AG10803 (cell line): ENCODE data around the gene CCDC107.
A peak's percentile ranks its signal among the peaks of the same experiment; 100 is the strongest.

Experiments
- DNase-seq: peaks from one replicate; pipeline ENCODE4 v3.0.0; 2010; ENCODE audit warnings: low read depth
- H3K4me3 ChIP-seq: 2 replicates; pipeline ENCODE4 v1.5.1; 2011; ENCODE audit warnings: mild to moderate bottlenecking, low read length, control low read depth
- CTCF ChIP-seq: conservative IDR thresholded peaks from 2 replicates; pipeline ENCODE4 v1.5.1; 2011; ENCODE audit warnings: mild to moderate bottlenecking, low read length, control low read depth, inconsistent platforms

CCDC107 gene

GRCh38 chr9:35687306-35687705, 29.2 kb downstream of the CCDC107 start:
- TF ChIP-seq CTCF = no peak
- DNase-seq = no peak
- H3K4me3 ChIP-seq = peak overlapping the region; percentile 97

- DNase-seq = no peak
- peak overlapping the region; percentile 97 for H3K4me3 ChIP-seq
Measured at GRCh38 chr9:35687972-35688557, 30.0 kb downstream of the CCDC107 start.

DNA sequence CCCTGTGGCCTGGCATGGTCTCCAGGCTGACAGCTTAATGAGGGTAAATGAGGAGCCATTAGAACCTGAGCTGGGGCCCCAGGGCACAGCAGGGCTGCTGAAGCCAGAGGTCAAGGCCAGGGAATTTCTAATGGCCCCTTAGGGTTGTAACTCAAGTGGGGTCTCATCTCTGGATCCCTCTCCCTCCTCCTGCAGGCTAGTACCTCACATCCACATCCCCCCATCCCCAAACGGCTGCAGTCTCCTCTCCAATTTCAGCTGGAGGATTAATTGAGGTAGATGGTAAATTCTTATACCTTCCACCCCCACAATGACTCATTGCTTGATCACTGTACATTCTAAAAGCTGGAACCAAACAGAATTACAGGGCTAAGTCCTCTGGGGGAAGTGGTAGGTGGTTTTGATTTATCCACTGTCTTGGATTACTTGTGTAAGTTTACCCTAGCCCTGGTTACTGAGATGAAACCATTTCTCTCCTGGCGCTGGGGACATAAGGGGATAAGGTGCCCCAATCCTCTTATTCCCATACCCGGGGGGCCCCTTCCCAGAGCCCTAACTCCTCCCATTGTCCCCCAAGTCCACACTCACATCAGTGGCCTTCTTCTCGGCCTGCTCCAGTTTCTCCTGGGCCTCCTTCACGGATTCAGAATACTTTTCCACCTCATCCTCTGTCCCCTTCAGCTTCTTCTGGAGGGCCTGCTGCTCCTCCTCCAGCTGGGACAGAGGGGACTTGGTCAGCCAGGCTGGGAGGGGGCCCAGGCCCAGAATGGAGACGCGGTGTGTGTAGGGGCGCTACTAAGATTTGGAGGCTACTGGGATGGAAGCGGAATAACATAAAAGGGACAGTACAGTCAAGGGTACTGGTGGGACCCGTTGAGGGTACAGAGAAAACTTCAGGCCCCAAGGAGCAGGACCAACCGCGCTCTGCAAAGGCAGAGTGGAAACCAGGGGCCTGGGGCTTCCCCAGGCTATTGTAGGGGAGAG, 30.8 kb downstream of the CCDC107 start:
- DNase-seq = peak; percentile 72
- peak overlapping the region; percentile 97 for H3K4me3 ChIP-seq

More at GRCh38 chr9:35687972-35688557, 30.0 kb downstream of the CCDC107 start:
- TF ChIP-seq CTCF = no peak

GRCh38 chr9:35689542-35690293, 31.6 kb downstream of the CCDC107 start, which contains the start of gene TPM2:
TPM2 (minus strand) TSS chr9:35689925; CDS start chr9:35689817, 108 bp downstream.
- no peak for TF ChIP-seq CTCF
- H3K4me3 ChIP-seq = peak within 1 kb of the TSS; percentile 97
- peak; percentile 89 for DNase-seq

More for the DNA sequence above, 30.8 kb downstream of the CCDC107 start:
- TF ChIP-seq CTCF = no peak

GRCh38 chr9:35690294-35690613, 32.2 kb downstream of the CCDC107 start:
- no peak for TF ChIP-seq CTCF
- H3K4me3 ChIP-seq = peak overlapping the region; percentile 97
- DNase-seq = peak; percentile 62

GRCh38 chr9:35690614-35691333, 32.7 kb downstream of the CCDC107 start:
- TF ChIP-seq CTCF = no peak
- DNase-seq = peak; percentile 85
- peak overlapping the region; percentile 97 for H3K4me3 ChIP-seq
